ENCODE measurements around the gene RARS1. TPM values are rescaled to one million over a fixed set of nuclear protein-coding genes. Genes with fewer than 3 reads are reported as not detected.

The RARS1 gene
- total RNA-seq, 1 experiment from 2014 or later, result 98.8 TPM

- TF ChIP-seq, protein P1, sequence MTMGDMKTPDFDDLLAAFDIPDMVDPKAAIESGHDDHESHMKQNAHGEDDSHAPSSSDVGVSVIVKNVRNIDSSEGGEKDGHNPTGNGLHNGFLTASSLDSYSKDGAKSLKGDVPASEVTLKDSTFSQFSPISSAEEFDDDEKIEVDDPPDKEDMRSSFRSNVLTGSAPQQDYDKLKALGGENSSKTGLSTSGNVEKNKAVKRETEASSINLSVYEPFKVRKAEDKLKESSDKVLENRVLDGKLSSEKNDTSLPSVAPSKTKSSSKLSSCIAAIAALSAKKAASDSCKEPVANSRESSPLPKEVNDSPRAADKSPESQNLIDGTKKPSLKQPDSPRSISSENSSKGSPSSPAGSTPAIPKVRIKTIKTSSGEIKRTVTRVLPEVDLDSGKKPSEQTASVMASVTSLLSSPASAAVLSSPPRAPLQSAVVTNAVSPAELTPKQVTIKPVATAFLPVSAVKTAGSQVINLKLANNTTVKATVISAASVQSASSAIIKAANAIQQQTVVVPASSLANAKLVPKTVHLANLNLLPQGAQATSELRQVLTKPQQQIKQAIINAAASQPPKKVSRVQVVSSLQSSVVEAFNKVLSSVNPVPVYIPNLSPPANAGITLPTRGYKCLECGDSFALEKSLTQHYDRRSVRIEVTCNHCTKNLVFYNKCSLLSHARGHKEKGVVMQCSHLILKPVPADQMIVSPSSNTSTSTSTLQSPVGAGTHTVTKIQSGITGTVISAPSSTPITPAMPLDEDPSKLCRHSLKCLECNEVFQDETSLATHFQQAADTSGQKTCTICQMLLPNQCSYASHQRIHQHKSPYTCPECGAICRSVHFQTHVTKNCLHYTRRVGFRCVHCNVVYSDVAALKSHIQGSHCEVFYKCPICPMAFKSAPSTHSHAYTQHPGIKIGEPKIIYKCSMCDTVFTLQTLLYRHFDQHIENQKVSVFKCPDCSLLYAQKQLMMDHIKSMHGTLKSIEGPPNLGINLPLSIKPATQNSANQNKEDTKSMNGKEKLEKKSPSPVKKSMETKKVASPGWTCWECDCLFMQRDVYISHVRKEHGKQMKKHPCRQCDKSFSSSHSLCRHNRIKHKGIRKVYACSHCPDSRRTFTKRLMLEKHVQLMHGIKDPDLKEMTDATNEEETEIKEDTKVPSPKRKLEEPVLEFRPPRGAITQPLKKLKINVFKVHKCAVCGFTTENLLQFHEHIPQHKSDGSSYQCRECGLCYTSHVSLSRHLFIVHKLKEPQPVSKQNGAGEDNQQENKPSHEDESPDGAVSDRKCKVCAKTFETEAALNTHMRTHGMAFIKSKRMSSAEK (CRISPR knock-in tag; IDR thresholded peaks at IDR 0.05; ENCODE audit: borderline replicate concordance), result no peak
Observed at GRCh38 chr5:168550656-168551055, 64.4 kb downstream of the RARS1 start (continued).

GRCh38 chr5:168552146-168552545 is 65.9 kb downstream of the RARS1 start:
- DNase-seq (ENCODE audit: low spot score), result no peak
- ChIA-PET POLR2A (no interaction called here), CTCF (no interaction called here)
- no peak for TF ChIP-seq NR3C1 (CRISPR knock-in tag; conservative IDR thresholded peaks at IDR 0.05; ENCODE audit: low read depth)
- Mint-ChIP-seq H3K4me1 (no peaks in the 10 kb centered on the region), H3K36me3 (peaks cover 60% of the 10 kb centered on the region), H3K27ac (no peak overlapping the region), H3K4me3 (no peak overlapping the region), H3K27me3 (ENCODE audit: low read depth) (no peaks in the 10 kb centered on the region), H3K9me3 (no peaks in the 10 kb centered on the region)
- no peak for ATAC-seq

- TF ChIP-seq TEAD4 (CRISPR knock-in tag; IDR thresholded peaks at IDR 0.05) (no peak), HMGA2 (CRISPR knock-in tag; IDR thresholded peaks at IDR 0.05) (no peak), RORB (CRISPR knock-in tag; IDR thresholded peaks at IDR 0.05) (no peak), ZNF138 (CRISPR knock-in tag; conservative IDR thresholded peaks at IDR 0.05) (no peak), NR3C1 (CRISPR knock-in tag; conservative IDR thresholded peaks at IDR 0.05; ENCODE audit: low read depth) (no peak), OVOL2 (CRISPR knock-in tag; IDR thresholded peaks at IDR 0.05; ENCODE audit: borderline replicate concordance) (no peak), ZNF512 (CRISPR knock-in tag; IDR thresholded peaks at IDR 0.05; ENCODE audit: borderline replicate concordance) (no peak), GABPB1 (CRISPR knock-in tag; IDR thresholded peaks at IDR 0.05) (no peak), USF1 (CRISPR knock-in tag; IDR thresholded peaks at IDR 0.05) (no peak), NR2C2 (CRISPR knock-in tag; IDR thresholded peaks at IDR 0.05) (no peak)
- TF ChIP-seq, protein P2, sequence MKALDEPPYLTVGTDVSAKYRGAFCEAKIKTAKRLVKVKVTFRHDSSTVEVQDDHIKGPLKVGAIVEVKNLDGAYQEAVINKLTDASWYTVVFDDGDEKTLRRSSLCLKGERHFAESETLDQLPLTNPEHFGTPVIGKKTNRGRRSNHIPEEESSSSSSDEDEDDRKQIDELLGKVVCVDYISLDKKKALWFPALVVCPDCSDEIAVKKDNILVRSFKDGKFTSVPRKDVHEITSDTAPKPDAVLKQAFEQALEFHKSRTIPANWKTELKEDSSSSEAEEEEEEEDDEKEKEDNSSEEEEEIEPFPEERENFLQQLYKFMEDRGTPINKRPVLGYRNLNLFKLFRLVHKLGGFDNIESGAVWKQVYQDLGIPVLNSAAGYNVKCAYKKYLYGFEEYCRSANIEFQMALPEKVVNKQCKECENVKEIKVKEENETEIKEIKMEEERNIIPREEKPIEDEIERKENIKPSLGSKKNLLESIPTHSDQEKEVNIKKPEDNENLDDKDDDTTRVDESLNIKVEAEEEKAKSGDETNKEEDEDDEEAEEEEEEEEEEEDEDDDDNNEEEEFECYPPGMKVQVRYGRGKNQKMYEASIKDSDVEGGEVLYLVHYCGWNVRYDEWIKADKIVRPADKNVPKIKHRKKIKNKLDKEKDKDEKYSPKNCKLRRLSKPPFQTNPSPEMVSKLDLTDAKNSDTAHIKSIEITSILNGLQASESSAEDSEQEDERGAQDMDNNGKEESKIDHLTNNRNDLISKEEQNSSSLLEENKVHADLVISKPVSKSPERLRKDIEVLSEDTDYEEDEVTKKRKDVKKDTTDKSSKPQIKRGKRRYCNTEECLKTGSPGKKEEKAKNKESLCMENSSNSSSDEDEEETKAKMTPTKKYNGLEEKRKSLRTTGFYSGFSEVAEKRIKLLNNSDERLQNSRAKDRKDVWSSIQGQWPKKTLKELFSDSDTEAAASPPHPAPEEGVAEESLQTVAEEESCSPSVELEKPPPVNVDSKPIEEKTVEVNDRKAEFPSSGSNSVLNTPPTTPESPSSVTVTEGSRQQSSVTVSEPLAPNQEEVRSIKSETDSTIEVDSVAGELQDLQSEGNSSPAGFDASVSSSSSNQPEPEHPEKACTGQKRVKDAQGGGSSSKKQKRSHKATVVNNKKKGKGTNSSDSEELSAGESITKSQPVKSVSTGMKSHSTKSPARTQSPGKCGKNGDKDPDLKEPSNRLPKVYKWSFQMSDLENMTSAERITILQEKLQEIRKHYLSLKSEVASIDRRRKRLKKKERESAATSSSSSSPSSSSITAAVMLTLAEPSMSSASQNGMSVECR (CRISPR knock-in tag; IDR thresholded peaks at IDR 0.05; ENCODE audit: borderline replicate concordance), result no peak
- TF ChIP-seq, protein P3, sequence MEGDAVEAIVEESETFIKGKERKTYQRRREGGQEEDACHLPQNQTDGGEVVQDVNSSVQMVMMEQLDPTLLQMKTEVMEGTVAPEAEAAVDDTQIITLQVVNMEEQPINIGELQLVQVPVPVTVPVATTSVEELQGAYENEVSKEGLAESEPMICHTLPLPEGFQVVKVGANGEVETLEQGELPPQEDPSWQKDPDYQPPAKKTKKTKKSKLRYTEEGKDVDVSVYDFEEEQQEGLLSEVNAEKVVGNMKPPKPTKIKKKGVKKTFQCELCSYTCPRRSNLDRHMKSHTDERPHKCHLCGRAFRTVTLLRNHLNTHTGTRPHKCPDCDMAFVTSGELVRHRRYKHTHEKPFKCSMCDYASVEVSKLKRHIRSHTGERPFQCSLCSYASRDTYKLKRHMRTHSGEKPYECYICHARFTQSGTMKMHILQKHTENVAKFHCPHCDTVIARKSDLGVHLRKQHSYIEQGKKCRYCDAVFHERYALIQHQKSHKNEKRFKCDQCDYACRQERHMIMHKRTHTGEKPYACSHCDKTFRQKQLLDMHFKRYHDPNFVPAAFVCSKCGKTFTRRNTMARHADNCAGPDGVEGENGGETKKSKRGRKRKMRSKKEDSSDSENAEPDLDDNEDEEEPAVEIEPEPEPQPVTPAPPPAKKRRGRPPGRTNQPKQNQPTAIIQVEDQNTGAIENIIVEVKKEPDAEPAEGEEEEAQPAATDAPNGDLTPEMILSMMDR (IDR thresholded peaks at IDR 0.05), result no peak
- TF ChIP-seq, protein P4, sequence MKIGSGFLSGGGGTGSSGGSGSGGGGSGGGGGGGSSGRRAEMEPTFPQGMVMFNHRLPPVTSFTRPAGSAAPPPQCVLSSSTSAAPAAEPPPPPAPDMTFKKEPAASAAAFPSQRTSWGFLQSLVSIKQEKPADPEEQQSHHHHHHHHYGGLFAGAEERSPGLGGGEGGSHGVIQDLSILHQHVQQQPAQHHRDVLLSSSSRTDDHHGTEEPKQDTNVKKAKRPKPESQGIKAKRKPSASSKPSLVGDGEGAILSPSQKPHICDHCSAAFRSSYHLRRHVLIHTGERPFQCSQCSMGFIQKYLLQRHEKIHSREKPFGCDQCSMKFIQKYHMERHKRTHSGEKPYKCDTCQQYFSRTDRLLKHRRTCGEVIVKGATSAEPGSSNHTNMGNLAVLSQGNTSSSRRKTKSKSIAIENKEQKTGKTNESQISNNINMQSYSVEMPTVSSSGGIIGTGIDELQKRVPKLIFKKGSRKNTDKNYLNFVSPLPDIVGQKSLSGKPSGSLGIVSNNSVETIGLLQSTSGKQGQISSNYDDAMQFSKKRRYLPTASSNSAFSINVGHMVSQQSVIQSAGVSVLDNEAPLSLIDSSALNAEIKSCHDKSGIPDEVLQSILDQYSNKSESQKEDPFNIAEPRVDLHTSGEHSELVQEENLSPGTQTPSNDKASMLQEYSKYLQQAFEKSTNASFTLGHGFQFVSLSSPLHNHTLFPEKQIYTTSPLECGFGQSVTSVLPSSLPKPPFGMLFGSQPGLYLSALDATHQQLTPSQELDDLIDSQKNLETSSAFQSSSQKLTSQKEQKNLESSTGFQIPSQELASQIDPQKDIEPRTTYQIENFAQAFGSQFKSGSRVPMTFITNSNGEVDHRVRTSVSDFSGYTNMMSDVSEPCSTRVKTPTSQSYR (CRISPR knock-in tag; IDR thresholded peaks at IDR 0.05), result no peak
- H3K27me3 Mint-ChIP-seq (ENCODE audit: low read depth), result no peaks in the 10 kb centered on the region
- ChIA-PET CTCF (no interaction called here), POLR2A (interaction anchor here (0.6 kb wide), 1 partner anchor 17 kb away, joined by 3 read pairs; no protein-coding TSS in a partner anchor)
- peaks cover 59% of the 10 kb centered on the region for H3K36me3 Mint-ChIP-seq
- no peak for ATAC-seq
- no peaks in the 10 kb centered on the region for H3K9me3 Mint-ChIP-seq
- H3K4me3 Mint-ChIP-seq, result no peak overlapping the region
- H3K4me1 Mint-ChIP-seq, result no peaks in the 10 kb centered on the region
- H3K27ac Mint-ChIP-seq, result no peak overlapping the region
- DNase-seq (ENCODE audit: low spot score), result no peak
Observed at GRCh38 chr5:168553377-168554130, 67.3 kb downstream of the RARS1 start.
